ENCODE results near the gene DKK2.

DNA sequence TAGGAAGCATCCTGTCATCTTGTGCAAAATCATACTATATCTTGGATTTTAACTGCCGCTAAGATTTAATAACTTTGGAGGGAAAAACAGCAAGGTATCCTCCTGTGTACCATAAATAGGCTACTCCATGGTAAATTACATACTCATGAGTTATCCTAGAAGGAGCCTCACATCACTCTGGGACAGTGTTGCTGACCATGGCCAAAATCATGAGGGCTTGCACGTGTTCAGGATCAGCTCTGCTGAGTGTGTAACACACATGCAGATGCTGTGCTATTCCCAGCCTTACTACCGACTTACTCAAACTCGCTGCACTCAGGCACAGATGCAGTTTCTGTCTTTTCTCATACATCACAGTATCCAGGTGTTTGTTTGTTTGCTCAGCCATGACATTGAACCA lies 56.6 kb downstream of the DKK2 start:
- TF ChIP-seq, protein P1, sequence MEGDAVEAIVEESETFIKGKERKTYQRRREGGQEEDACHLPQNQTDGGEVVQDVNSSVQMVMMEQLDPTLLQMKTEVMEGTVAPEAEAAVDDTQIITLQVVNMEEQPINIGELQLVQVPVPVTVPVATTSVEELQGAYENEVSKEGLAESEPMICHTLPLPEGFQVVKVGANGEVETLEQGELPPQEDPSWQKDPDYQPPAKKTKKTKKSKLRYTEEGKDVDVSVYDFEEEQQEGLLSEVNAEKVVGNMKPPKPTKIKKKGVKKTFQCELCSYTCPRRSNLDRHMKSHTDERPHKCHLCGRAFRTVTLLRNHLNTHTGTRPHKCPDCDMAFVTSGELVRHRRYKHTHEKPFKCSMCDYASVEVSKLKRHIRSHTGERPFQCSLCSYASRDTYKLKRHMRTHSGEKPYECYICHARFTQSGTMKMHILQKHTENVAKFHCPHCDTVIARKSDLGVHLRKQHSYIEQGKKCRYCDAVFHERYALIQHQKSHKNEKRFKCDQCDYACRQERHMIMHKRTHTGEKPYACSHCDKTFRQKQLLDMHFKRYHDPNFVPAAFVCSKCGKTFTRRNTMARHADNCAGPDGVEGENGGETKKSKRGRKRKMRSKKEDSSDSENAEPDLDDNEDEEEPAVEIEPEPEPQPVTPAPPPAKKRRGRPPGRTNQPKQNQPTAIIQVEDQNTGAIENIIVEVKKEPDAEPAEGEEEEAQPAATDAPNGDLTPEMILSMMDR (IDR thresholded peaks at IDR 0.05): no peak
- TF ChIP-seq, protein P2, sequence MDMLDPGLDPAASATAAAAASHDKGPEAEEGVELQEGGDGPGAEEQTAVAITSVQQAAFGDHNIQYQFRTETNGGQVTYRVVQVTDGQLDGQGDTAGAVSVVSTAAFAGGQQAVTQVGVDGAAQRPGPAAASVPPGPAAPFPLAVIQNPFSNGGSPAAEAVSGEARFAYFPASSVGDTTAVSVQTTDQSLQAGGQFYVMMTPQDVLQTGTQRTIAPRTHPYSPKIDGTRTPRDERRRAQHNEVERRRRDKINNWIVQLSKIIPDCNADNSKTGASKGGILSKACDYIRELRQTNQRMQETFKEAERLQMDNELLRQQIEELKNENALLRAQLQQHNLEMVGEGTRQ (IDR thresholded peaks at IDR 0.05; ENCODE audit: borderline replicate concordance, low read depth, low read length): no peak
- TF ChIP-seq POLR2AphosphoS5 (IDR thresholded peaks at IDR 0.05; ENCODE audit: low read depth, low read length) (no peak), EP300 (IDR thresholded peaks at IDR 0.05; ENCODE audit: borderline replicate concordance in 1 of 2, low read depth in 1 of 2, low read length in 1 of 2) (no peak), NRF1 (IDR thresholded peaks at IDR 0.05; ENCODE audit: low read depth, low read length) (no peak), CHD2 (IDR thresholded peaks at IDR 0.05; ENCODE audit: low read length, partially characterized antibody) (no peak), EZH2phosphoT487 (IDR thresholded peaks at IDR 0.05; ENCODE audit: borderline replicate concordance, low read depth) (no peak)
